Measurements from ENCODE around the gene ANKFN1. TPM values are rescaled to one million over a fixed set of nuclear protein-coding genes. Genes with fewer than 3 reads are reported as not detected.

The ANKFN1 gene
- total RNA-seq, 1 experiment from 2014 or later: not detected

- H2AK5ac ChIP-seq (ENCODE audit: insufficient read length, low read length): no peak overlapping the region
- no peak overlapping the region for H2AFZ ChIP-seq (ENCODE audit: low read length)
- H3K4ac ChIP-seq (ENCODE audit: low read depth, low read length): no peak overlapping the region
- H3K14ac ChIP-seq (ENCODE audit: insufficient read depth, low read length): no peak overlapping the region
- no peaks in the 10 kb centered on the region for H3K27me3 Mint-ChIP-seq (ENCODE audit: low read depth)
- no peaks in the 10 kb centered on the region for H3K27me3 ChIP-seq (ENCODE audit: insufficient read depth, low read length)
- no peak overlapping the region for H3K56ac ChIP-seq (ENCODE audit: insufficient read length, low read depth, low read length)
- TF ChIP-seq, protein P1, sequence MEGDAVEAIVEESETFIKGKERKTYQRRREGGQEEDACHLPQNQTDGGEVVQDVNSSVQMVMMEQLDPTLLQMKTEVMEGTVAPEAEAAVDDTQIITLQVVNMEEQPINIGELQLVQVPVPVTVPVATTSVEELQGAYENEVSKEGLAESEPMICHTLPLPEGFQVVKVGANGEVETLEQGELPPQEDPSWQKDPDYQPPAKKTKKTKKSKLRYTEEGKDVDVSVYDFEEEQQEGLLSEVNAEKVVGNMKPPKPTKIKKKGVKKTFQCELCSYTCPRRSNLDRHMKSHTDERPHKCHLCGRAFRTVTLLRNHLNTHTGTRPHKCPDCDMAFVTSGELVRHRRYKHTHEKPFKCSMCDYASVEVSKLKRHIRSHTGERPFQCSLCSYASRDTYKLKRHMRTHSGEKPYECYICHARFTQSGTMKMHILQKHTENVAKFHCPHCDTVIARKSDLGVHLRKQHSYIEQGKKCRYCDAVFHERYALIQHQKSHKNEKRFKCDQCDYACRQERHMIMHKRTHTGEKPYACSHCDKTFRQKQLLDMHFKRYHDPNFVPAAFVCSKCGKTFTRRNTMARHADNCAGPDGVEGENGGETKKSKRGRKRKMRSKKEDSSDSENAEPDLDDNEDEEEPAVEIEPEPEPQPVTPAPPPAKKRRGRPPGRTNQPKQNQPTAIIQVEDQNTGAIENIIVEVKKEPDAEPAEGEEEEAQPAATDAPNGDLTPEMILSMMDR (conservative IDR thresholded peaks at IDR 0.05): no peak
- H3K4me1 ChIP-seq (ENCODE audit: insufficient read depth, low read length): no peaks in the 10 kb centered on the region
- H3K4me1 Mint-ChIP-seq: peaks cover 10 to 18% of the 10 kb centered on the region in 2 experiments
- H2BK12ac ChIP-seq (ENCODE audit: insufficient read length, low read depth, low read length): no peak overlapping the region
- no CpG with 5 or more reads among the region's 3 CpGs for WGBS (ENCODE audit: extremely low coverage, insufficient read length, low lambda C conversion rate)
- H3K4me3 Mint-ChIP-seq: no peak overlapping the region
- no peak overlapping the region for H3K9ac ChIP-seq (ENCODE audit: extremely low read depth, insufficient read length, low read length)
- no peak for DNase-seq
- no peaks in the 10 kb centered on the region for H3K79me2 ChIP-seq (ENCODE audit: insufficient read depth, low read length)
- no peak overlapping the region for H2BK5ac ChIP-seq (ENCODE audit: insufficient read length, low read length)
- no peak overlapping the region for H2BK20ac ChIP-seq (ENCODE audit: low read depth, low read length, poor library complexity, severe bottlenecking)
- H3K36me3 Mint-ChIP-seq (ENCODE audit: insufficient read depth in 1 of 3, low read depth in 3 of 3): no peaks in the 10 kb centered on the region
- no peak overlapping the region; a peak in 1 of 7 replicates for H3K27ac Mint-ChIP-seq
- no peak overlapping the region for H2BK120ac ChIP-seq (ENCODE audit: low read depth, low read length, poor library complexity, severe bottlenecking)
- no peak overlapping the region for H2BK15ac ChIP-seq (ENCODE audit: low read depth, low read length)
- H4K20me1 ChIP-seq (ENCODE audit: control insufficient read depth, insufficient read depth, insufficient read length): no peaks in the 10 kb centered on the region
- H3K4me2 ChIP-seq (ENCODE audit: insufficient read depth, insufficient read length, low read length): no peak overlapping the region
- H3K23me2 ChIP-seq (ENCODE audit: insufficient read length, low read depth, low read length, poor library complexity, severe bottlenecking): no peaks in the 10 kb centered on the region
- no peak overlapping the region for H3K27ac ChIP-seq (ENCODE audit: insufficient read length, low read depth, low read length)
- H4K91ac ChIP-seq (ENCODE audit: insufficient read length, low read depth, low read length): no peak overlapping the region
- no peak overlapping the region for H3K23ac ChIP-seq (ENCODE audit: insufficient read length, low read depth, low read length)
- no peak overlapping the region for H3T11ph ChIP-seq (ENCODE audit: low read length)
- H4K5ac ChIP-seq (ENCODE audit: insufficient read length, low read depth, low read length): no peak overlapping the region
- H3K18ac ChIP-seq (ENCODE audit: insufficient read length, low read depth, low read length): no peak overlapping the region
- H3K79me1 ChIP-seq (ENCODE audit: insufficient read depth, low read depth, low read length, poor library complexity, severe bottlenecking): no peaks in the 10 kb centered on the region
- H4K8ac ChIP-seq (replicated peaks; ENCODE audit: insufficient read length, low read depth, low read length): no peak overlapping the region
- peaks cover 0 to 2% of the 10 kb centered on the region in 2 experiments; a peak in 1 of 5 replicates for H3K9me3 Mint-ChIP-seq
- H3K9me3 ChIP-seq (ENCODE audit: control insufficient read depth, low read depth, low read length): no peaks in the 10 kb centered on the region
These were observed 390.0 kb downstream of the ANKFN1 start for GRCh38 chr17:56543280-56543679.
